HepG2 (cell line): ENCODE measurements around the gene ZNF563. TPM values are rescaled to one million over a fixed set of nuclear protein-coding genes. Genes with fewer than 3 reads are reported as not detected.

ENCODE experiments used
- ATAC-seq: fragments of 200-7000 bp; cut with Tn5 transposase; 3 replicates; pipeline ENCODE4 v1.9.1; 2020; ENCODE audit warnings: mild to moderate bottlenecking, moderate library complexity
- BruUV-seq: library from RNA; stranded (reverse); fragments of 400-500 nt; replicated peaks from 2 replicates; lab custom pipeline; 2021; lab: Mats Ljungman, UMichigan
- CTCF ChIA-PET: fragments of 300-600 bp; formaldehyde crosslinking; extraction: SDS; loops from one replicate; lab custom pipeline; 2021; ENCODE audit warnings: low total read pairs, inconsistent platforms, low intra/inter-chr PET ratio; lab: Yijun Ruan, JAX
- POLR2A ChIA-PET: fragments of 350-600 bp; sonication (Branson Sonifier 250); formaldehyde crosslinking; loops from one replicate; lab custom pipeline; 2020; ENCODE audit warnings: antibody characterized with exemption, inconsistent platforms; lab: Yijun Ruan, JAX
- DNase-seq: peaks from one replicate; pipeline ENCODE4 v3.0.0-alpha.2; 2015; ENCODE audit warnings: low spot score
- FAIRE-seq: peaks from 3 replicates; lab custom pipeline; 2011; peaks lifted over from hg19 to GRCh38; lab: Jason Lieb, UNC
- H2AFZ ChIP-seq: one replicate; pipeline ENCODE4 v1.6.1; 2011; ENCODE audit warnings: low read length, inconsistent platforms
- H3K27ac ChIP-seq: fragments of 300-600 bp; 3 replicates; pipeline ENCODE4 v1.8.0; 2011; ENCODE audit warnings: mixed run types, mild to moderate bottlenecking, mixed read lengths, low read length, inconsistent platforms; ENCODE audit not compliant: insufficient read depth; ENCODE audit errors: extremely low read length
- H3K27me3 ChIP-seq, 2 experiments: fragments of 200-600 bp in 1 of 2; 2 replicates in 1 of 2; 3 replicates in 1 of 2; pipeline versions ENCODE4 v1.6.0 to v1.8.0; 2011; ENCODE audit warnings: low read length in 2 of 2, mild to moderate bottlenecking in 2 of 2, moderate library complexity in 2 of 2, inconsistent platforms in 1 of 2; ENCODE audit not compliant: insufficient read depth in 2 of 2, control insufficient read depth in 1 of 2
- H3K36me3 ChIP-seq, 2 experiments: fragments of 200-600 bp in 1 of 2; replicated peaks in 1 of 2; 2 replicates in 1 of 2; 3 replicates in 1 of 2; pipeline versions ENCODE4 v1.5.1 to v1.8.0; 2011; ENCODE audit warnings: low read length in 2 of 2, inconsistent platforms in 1 of 2; ENCODE audit not compliant: insufficient read depth in 2 of 2, control insufficient read depth in 1 of 2
- H3K4me1 ChIP-seq: 2 replicates; pipeline ENCODE4 v1.5.1; 2012; ENCODE audit warnings: low read length, inconsistent platforms; ENCODE audit not compliant: insufficient read depth
- H3K4me2 ChIP-seq: 2 replicates; pipeline ENCODE4 v1.6.0; 2011; ENCODE audit warnings: low read depth, low read length, inconsistent platforms
- H3K4me3 ChIP-seq, 3 experiments: fragments of 200-600 bp in 1 of 3; sonication (generic), shearing (Covaris generic) in 1 of 3; replicated peaks in 1 of 3; 2 replicates each; pipeline ENCODE4 v1.5.1; 2011 to 2016; ENCODE audit warnings: low read length in 3 of 3, inconsistent platforms in 2 of 3, low read depth in 2 of 3, mild to moderate bottlenecking in 2 of 3, control low read depth in 1 of 3, mixed read lengths in 1 of 3; ENCODE audit not compliant: insufficient read depth in 1 of 3
- H3K79me2 ChIP-seq: one replicate; pipeline ENCODE4 v1.6.1; 2011; ENCODE audit warnings: low read length, inconsistent platforms; ENCODE audit not compliant: insufficient read depth
- H3K9ac ChIP-seq: 2 replicates; pipeline ENCODE4 v1.6.0; 2011; ENCODE audit warnings: mild to moderate bottlenecking, low read depth, low read length, inconsistent platforms; ENCODE audit not compliant: insufficient read depth
- H3K9me3 ChIP-seq: 2 replicates; pipeline ENCODE4 v1.5.1; 2012; ENCODE audit warnings: mild to moderate bottlenecking, low read length
- H4K20me1 ChIP-seq: 2 replicates; pipeline ENCODE4 v1.6.0; 2011; ENCODE audit warnings: inconsistent platforms, mild to moderate bottlenecking, low read length, moderate library complexity; ENCODE audit not compliant: insufficient read depth
- BRCA1 ChIP-seq: sonication (generic); formaldehyde crosslinking; IDR thresholded peaks from 2 replicates; pipeline ENCODE4 v1.4.0; 2020; ENCODE audit warnings: missing genetic modification reagents
- CEBPB ChIP-seq: IDR thresholded peaks from 2 replicates; pipeline ENCODE4 v1.6.1; 2011; ENCODE audit warnings: low read depth, low read length, improper control_type of control experiment, borderline replicate concordance
- CREM ChIP-seq, 2 experiments: sonication (generic) in 1 of 2; formaldehyde crosslinking in 1 of 2; IDR thresholded peaks; 2 replicates each; pipeline versions ENCODE4 v1.4.0 to v1.6.1; 2016 to 2020; ENCODE audit warnings: antibody characterized with exemption in 1 of 2, mild to moderate bottlenecking in 1 of 2, missing genetic modification reagents in 1 of 2
- GFI1 ChIP-seq: sonication (generic); formaldehyde crosslinking; IDR thresholded peaks from 2 replicates; pipeline ENCODE4 v1.5.0; 2020; ENCODE audit warnings: missing genetic modification reagents, mild to moderate bottlenecking, borderline replicate concordance
- HCFC1 ChIP-seq: fragments of 150-350 bp; IDR thresholded peaks from 2 replicates; pipeline ENCODE4 v1.6.1; 2014; ENCODE audit warnings: low read depth, low read length
- JUNB ChIP-seq: sonication (generic); formaldehyde crosslinking; IDR thresholded peaks from 2 replicates; pipeline ENCODE4 v1.8.0; 2022; ENCODE audit warnings: missing genetic modification reagents, mild to moderate bottlenecking, borderline replicate concordance
- KLF9 ChIP-seq: IDR thresholded peaks from 2 replicates; pipeline ENCODE4 v1.6.1; 2016; ENCODE audit warnings: low read depth
- SOX5 ChIP-seq: IDR thresholded peaks from 2 replicates; pipeline ENCODE4 v1.6.1; 2016; ENCODE audit warnings: borderline replicate concordance
- WIZ ChIP-seq: sonication (generic); formaldehyde crosslinking; IDR thresholded peaks from 2 replicates; pipeline ENCODE4 v1.5.1; 2020; ENCODE audit warnings: mild to moderate bottlenecking, missing genetic modification reagents
- ZC3H13 ChIP-seq: sonication (generic); formaldehyde crosslinking; IDR thresholded peaks from 2 replicates; pipeline ENCODE4 v1.8.1; 2023; ENCODE audit warnings: mild to moderate bottlenecking, missing genetic modification reagents, moderate library complexity
- ZNF224 ChIP-seq: sonication (generic); formaldehyde crosslinking; IDR thresholded peaks from 2 replicates; pipeline ENCODE4 v1.5.0; 2020; ENCODE audit warnings: mild to moderate bottlenecking, missing genetic modification reagents
- ZNF33A ChIP-seq: sonication (generic); formaldehyde crosslinking; IDR thresholded peaks from 2 replicates; pipeline ENCODE4 v1.5.1; 2020; ENCODE audit warnings: missing genetic modification reagents, mild to moderate bottlenecking, moderate library complexity, borderline replicate concordance
- ZNF383 ChIP-seq: sonication (generic); formaldehyde crosslinking; IDR thresholded peaks from 2 replicates; pipeline ENCODE4 v1.4.0; 2020; ENCODE audit warnings: missing genetic modification reagents, mild to moderate bottlenecking, borderline replicate concordance
- ZNF577 ChIP-seq: sonication (generic); formaldehyde crosslinking; IDR thresholded peaks from 2 replicates; pipeline ENCODE4 v1.4.0; 2020; ENCODE audit warnings: mild to moderate bottlenecking, low read depth, missing genetic modification reagents, borderline replicate concordance
- ZNF589 ChIP-seq: sonication (generic); formaldehyde crosslinking; conservative IDR thresholded peaks from 2 replicates; pipeline ENCODE4 v1.8.0; 2022; ENCODE audit warnings: mild to moderate bottlenecking, moderate library complexity, missing genetic modification reagents
- WGBS: methylation state at CpG from one replicate; pipeline ENCODE4 v1.1.6; 2017; ENCODE audit warnings: low lambda C conversion rate; 5-methylcytosine and 5-hydroxymethylcytosine counted together
- in situ Hi-C: cut with HindIII; loops from 2 replicates; pipeline ENCODE4 v1.10.0; 2017; ENCODE audit warnings: low pct_unique_long_range_greater_than_20kb; ENCODE audit not compliant: extremely low pct_ligation_motif_present
- intact Hi-C: fragments of 100-400 bp; cut with micrococcal nuclease; formaldehyde crosslinking; loops from one replicate; pipeline ENCODE4 v1.10.0; 2022; ENCODE audit not compliant: unreplicated experiment
- polyA plus RNA-seq, 8 experiments: library from polyadenylated mRNA; depleted of rRNA in 3 of 8; stranded (reverse) in 7 of 8; unstranded in 1 of 8; fragments of >200 nt; fragmentation: Illumina TruSeq in 4 of 8; extraction: Trizol in 4 of 8; gene quantifications; 2 replicates each; pipeline versions ENCODE4 v1.2.1 to v1.2.3, GENCODE V29; 2011 to 2016; ENCODE audit warnings: low read depth in 4 of 8, missing spikeins in 1 of 8, mixed read lengths in 1 of 8; ENCODE audit not compliant: insufficient read depth in 1 of 8
- total RNA-seq, 5 experiments: library from RNA; depleted of rRNA; stranded (reverse); fragments of >200 nt; fragmentation: Illumina TruSeq; extraction: Trizol; gene quantifications; 2 replicates each; pipeline ENCODE4 v1.2.3, GENCODE V29; 2016; ENCODE audit warnings: low read depth in 1 of 5

The ZNF563 gene
- total and polyA plus RNA-seq, 2 of the 13 experiments (the other 11 are each of a cell fraction or from before 2014, with no cell fraction given): 7.5 to 19.5 TPM

- no peak for TF ChIP-seq CEBPB
- TF ChIP-seq SOX5 (CRISPR knock-in tag): no peak
- POLR2A ChIA-PET: no interaction called here
- Histone ChIP-seq H3K9me3 (peaks cover 28% of the 10 kb centered on the region), H3K79me2 (peaks cover 21% of the 10 kb centered on the region), H3K27ac (no peak overlapping the region), H3K4me3 (no peak overlapping the region), H3K9ac (no peak overlapping the region), H2AFZ (no peak overlapping the region), H3K36me3 (peaks cover 14 to 31% of the 10 kb centered on the region in 2 experiments), H3K27me3 (no peaks in the 10 kb centered on the region), H4K20me1 (no peaks in the 10 kb centered on the region), H3K4me1 (no peaks in the 10 kb centered on the region), H3K4me2 (no peak overlapping the region)
- DNase-seq (no peak), ATAC-seq (no peak), FAIRE-seq (peak; percentile 23)
- in situ Hi-C loops: no loop called here
- CTCF ChIA-PET: no interaction called here
- 96% methylated on average over 11 of the region's 11 CpGs for WGBS
- TSS peak; percentile 36 for BruUV-seq
- intact Hi-C loops: no loop called here
These were observed 60.2 kb downstream of the ZNF563 start for GRCh38 chr19:12272980-12273901.

- no TSS peak for BruUV-seq
- Histone ChIP-seq H3K27ac (no peak overlapping the region), H3K9me3 (peaks cover 20% of the 10 kb centered on the region), H3K79me2 (peaks cover 13% of the 10 kb centered on the region), H3K27me3 (no peaks in the 10 kb centered on the region), H2AFZ (no peak overlapping the region), H3K4me3 (no peak overlapping the region), H3K36me3 (peaks cover 14 to 31% of the 10 kb centered on the region in 2 experiments), H3K9ac (no peak overlapping the region), H3K4me1 (no peaks in the 10 kb centered on the region), H4K20me1 (no peaks in the 10 kb centered on the region), H3K4me2 (no peak overlapping the region)
- in situ Hi-C loops (no loop called here), intact Hi-C loops (no loop called here)
- ATAC-seq (no peak), DNase-seq (no peak), FAIRE-seq (no peak)
- CTCF ChIA-PET: no interaction called here
- WGBS: 96% methylated on average over 5 of the region's 5 CpGs
- POLR2A ChIA-PET: no interaction called here
- TF ChIP-seq KLF9 (CRISPR knock-in tag) (no peak), JUNB (CRISPR knock-in tag) (no peak), ZNF589 (CRISPR knock-in tag) (no peak), ZNF577 (CRISPR knock-in tag) (no peak), CREM (IDR thresholded peaks at IDR 0.05) (no peak), CREM (CRISPR knock-in tag; IDR thresholded peaks at IDR 0.05) (no peak), ZNF383 (no peak), HCFC1 (no peak), WIZ (CRISPR knock-in tag) (no peak), BRCA1 (no peak), GFI1 (no peak), ZNF33A (no peak), ZC3H13 (CRISPR knock-in tag) (no peak), ZNF224 (no peak)
These were observed 61.0 kb downstream of the ZNF563 start for GRCh38 chr19:12272386-12272785.
